WI38 (cell line): ENCODE data around the gene SH2D2A.

ENCODE experiments used
- H3K4me3 ChIP-seq: 2 replicates; pipeline ENCODE4 v1.5.1; 2011; ENCODE audit warnings: low read depth, mild to moderate bottlenecking, control low read depth, low read length
- TF ChIP-seq, protein P1 (sequence below): IDR thresholded peaks from 2 replicates; pipeline ENCODE4 v1.5.1; 2012; ENCODE audit warnings: low read depth, mild to moderate bottlenecking, control low read depth, low read length

Gene SH2D2A

DNA sequence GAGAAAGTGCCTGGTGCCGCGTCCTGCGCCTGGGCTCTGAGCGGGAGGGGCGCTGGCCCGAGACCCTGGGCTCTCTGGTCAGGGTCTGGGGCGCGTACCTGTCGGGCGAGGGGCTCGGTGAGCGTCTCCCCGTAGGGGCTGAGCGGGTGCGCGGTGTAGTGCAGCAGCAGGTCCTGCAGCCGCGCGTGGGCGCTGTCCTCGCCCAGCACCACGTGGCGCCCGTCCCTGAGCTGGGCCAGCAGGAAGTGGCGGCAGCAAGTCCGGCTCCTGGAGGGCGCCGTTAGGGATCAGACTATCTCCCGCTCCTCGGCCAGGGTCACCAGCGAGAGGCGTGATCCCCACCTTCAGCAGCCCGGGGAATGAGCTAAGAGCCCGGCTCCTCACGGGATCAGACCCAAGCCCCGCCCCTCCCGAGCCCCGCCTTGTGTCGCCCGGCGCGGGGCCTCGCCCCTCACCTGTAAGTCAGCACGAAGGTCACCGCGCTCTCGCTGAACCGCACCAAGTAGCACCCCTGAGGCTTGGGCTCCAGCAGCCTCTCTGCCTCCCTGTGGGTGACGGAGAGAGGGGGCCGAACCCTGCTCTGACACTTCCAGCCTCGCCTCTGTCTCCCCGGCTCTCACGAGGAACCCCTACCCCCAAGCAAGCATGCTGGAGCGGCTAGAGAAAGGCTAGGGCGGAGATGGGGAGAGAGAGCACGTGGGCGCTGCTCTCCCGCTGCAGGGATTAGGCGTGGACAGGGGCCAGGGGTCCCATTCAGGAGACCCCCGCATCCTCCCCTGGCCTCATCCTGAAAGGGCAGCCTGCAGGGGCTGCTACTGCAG, 2.7 kb downstream of the SH2D2A start:
- TF ChIP-seq, protein P1, sequence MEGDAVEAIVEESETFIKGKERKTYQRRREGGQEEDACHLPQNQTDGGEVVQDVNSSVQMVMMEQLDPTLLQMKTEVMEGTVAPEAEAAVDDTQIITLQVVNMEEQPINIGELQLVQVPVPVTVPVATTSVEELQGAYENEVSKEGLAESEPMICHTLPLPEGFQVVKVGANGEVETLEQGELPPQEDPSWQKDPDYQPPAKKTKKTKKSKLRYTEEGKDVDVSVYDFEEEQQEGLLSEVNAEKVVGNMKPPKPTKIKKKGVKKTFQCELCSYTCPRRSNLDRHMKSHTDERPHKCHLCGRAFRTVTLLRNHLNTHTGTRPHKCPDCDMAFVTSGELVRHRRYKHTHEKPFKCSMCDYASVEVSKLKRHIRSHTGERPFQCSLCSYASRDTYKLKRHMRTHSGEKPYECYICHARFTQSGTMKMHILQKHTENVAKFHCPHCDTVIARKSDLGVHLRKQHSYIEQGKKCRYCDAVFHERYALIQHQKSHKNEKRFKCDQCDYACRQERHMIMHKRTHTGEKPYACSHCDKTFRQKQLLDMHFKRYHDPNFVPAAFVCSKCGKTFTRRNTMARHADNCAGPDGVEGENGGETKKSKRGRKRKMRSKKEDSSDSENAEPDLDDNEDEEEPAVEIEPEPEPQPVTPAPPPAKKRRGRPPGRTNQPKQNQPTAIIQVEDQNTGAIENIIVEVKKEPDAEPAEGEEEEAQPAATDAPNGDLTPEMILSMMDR: peak; percentile 33
- no peak overlapping the region for H3K4me3 ChIP-seq

DNA sequence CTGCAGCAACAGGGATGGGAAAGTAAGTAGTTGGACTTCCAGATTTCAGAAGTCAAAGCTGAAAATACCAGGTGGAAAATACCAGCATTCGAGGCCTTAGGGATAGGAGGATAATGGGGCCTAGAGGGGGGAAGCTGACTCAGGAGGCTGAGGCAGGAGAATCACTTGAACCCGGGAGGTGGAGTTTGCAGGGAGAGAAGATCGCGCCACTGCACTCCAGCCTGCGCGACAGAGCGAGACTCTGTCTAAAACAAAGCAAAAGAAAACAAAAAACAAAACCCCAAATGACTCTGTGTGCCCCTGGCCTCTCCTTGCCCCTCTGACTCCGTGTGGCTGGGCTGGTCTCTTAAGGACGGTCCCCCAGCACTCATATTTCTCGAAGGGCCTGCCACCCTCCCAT, 3.4 kb downstream of the SH2D2A start:
- no peak overlapping the region for H3K4me3 ChIP-seq

DNA sequence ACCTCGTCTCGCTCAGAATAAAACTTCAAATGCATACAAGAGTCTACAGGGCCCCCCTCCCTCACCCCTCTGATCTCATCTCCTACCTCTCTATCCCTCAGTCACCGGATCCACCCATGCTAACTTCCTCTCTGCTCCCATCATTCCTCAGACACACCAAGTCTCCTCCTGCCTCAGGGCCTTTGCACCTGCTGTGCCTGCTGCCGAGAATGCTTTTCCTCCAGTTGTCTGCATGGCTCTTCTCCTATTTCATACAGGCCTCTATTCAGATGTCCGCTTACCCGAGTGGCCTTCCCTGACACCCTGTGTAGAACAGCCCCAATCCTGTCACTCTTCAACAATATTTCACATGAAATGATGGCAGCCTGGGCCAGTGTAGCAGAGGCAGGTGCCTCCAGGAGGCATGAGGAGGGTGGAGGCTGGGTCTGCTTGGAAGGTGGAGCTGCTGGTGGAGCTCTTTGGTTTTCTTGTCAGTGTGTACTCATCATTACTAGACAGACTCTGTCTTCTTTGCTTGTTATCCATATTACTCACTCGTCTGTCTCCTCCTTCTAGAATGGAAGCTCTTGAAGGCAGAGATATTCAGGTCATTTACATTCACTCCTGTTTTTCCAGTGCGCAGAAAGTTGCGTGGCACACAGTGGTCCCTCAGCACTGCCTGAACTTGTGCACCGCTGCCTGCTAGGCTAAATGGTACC, 4.2 kb downstream of the SH2D2A start:
- H3K4me3 ChIP-seq: no peak overlapping the region
- TF ChIP-seq, protein P1: no peak

More for the DNA sequence above, 3.4 kb downstream of the SH2D2A start:
- TF ChIP-seq, protein P1: no peak

DNA sequence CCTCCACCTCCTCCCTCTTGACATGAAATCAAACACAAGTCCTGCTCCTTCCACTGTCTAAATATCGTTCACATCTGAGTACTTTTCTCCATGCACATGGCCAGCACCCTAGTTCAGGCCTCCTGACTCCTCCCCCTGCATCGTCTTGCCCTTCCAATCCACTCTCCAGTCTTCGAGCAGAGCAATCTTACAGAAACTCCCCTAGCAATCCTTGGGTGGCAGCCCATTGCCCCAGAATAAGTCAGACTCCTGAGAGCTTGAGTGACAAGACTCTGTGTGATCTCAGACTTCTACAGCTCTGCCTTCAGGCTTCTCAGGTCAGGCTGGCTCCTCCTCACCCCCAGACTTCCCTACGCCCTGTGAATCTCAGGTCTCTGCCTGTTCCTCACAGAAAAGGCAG, 5.5 kb downstream of the SH2D2A start:
- no peak overlapping the region for H3K4me3 ChIP-seq
- TF ChIP-seq, protein P1: no peak

- TF ChIP-seq, protein P1: no peak
- no peak overlapping the region for H3K4me3 ChIP-seq
These were observed 6.8 kb downstream of the SH2D2A start for GRCh38 chr1:156809711-156810366.

DNA sequence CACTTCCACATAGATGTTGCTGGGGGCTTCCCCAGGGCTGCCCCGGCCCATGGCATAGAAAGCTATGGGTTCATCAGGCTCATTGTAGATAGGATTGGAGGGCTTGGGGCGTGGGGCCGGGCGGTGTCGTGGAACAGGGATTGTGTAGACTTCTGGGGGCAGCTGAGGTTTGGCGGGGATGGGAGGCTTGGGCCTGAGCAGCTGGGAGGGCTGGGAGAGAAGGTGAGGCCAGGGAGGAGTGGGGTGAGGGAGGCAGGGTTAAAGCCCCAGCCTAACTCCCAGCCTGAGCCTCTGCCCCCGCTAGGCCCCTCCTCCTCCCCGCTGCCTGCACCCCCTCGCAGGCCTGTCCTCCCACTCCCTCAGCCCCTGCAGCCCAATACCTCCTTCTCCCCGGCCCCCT, 7.4 kb downstream of the SH2D2A start:
- no peak overlapping the region for H3K4me3 ChIP-seq
- TF ChIP-seq, protein P1: no peak
